HFF-Myc (cell line): ENCODE data around the gene KRTAP10-11.

Experiments used
- DNase-seq: peaks from one replicate; pipeline ENCODE4 v3.0.0-alpha.2; 2011; ENCODE audit warnings: low read depth; ENCODE audit errors: extremely low read depth
- H3K4me3 ChIP-seq: replicated peaks from 2 replicates; pipeline ENCODE4 v1.5.1; 2011; ENCODE audit warnings: low read depth, mild to moderate bottlenecking, control low read depth, low read length
- CTCF ChIP-seq: IDR thresholded peaks from 2 replicates; pipeline ENCODE4 v1.5.1; 2012; ENCODE audit warnings: mild to moderate bottlenecking, low read depth, low read length, control low read depth; ENCODE audit errors: missing control alignments

The KRTAP10-11 gene

GRCh38 chr21:44616591-44616926 lies 29.7 kb upstream of the KRTAP10-11 start:
- DNase-seq = no peak
- no peak for TF ChIP-seq CTCF
- H3K4me3 ChIP-seq = no peak overlapping the region

GRCh38 chr21:44617071-44617501 lies 29.1 kb upstream of the KRTAP10-11 start:
- TF ChIP-seq CTCF = no peak
- DNase-seq = no peak
- no peak overlapping the region for H3K4me3 ChIP-seq

GRCh38 chr21:44618504-44618903 lies 27.7 kb upstream of the KRTAP10-11 start:
- DNase-seq = no peak
- peak; percentile 4 for TF ChIP-seq CTCF

GRCh38 chr21:44618909-44619308 lies 27.3 kb upstream of the KRTAP10-11 start:
- no peak overlapping the region for H3K4me3 ChIP-seq
- no peak for TF ChIP-seq CTCF
- DNase-seq = no peak

More at GRCh38 chr21:44618504-44618903, 27.7 kb upstream of the KRTAP10-11 start:
- no peak overlapping the region for H3K4me3 ChIP-seq

- DNase-seq = no peak
- no peak overlapping the region for H3K4me3 ChIP-seq
- TF ChIP-seq CTCF = no peak
These were observed 26.3 kb upstream of the KRTAP10-11 start for GRCh38 chr21:44619886-44620285.

- no peak for TF ChIP-seq CTCF
- H3K4me3 ChIP-seq = no peak overlapping the region
- no peak for DNase-seq
These were observed 22.6 kb upstream of the KRTAP10-11 start for GRCh38 chr21:44623575-44623974.

GRCh38 chr21:44625756-44626155 lies 20.5 kb upstream of the KRTAP10-11 start:
- TF ChIP-seq CTCF = no peak
- DNase-seq = no peak
- no peak overlapping the region for H3K4me3 ChIP-seq
